Measurements from ENCODE around the gene SETD5. TPM values are rescaled to one million over a fixed set of nuclear protein-coding genes. Genes with fewer than 3 reads are reported as not detected.

Gene SETD5
- total and polyA plus RNA-seq, 2 of the 8 experiments (the other 6 are each of a cell fraction or from before 2014, with no cell fraction given), result 108 to 234 TPM

DNA sequence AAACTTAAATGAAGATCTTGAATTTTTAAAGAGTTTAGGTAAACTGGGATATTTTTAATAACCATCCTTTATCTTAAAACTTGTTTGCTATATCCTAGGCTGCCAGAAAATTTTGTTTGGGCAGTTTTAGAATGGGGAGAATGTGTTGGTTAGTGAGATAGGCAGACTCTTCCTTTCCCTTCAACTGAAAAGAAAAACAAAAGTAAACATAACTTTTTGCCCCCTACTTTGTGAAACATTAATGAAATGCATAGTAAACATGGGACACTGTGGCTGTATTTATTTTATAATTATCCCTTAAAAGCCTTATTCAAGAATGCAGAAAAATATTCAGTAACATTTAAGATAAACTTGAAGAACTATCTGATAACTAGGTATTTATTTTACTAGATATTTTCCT is 31.0 kb downstream of the SETD5 start (continued):
- TF ChIP-seq CHD7 (IDR thresholded peaks at IDR 0.05; ENCODE audit: insufficient replicate concordance, low read length) (no peak), PHF8 (conservative IDR thresholded peaks at IDR 0.05; ENCODE audit: low read depth, low read length) (no peak), TAF7 (optimal IDR thresholded peaks at IDR 0.05; ENCODE audit: borderline replicate concordance, low read depth, low read length) (no peak), EZH2 (IDR thresholded peaks at IDR 0.05; ENCODE audit: low read depth, low read length, severe bottlenecking) (no peak)
- TF ChIP-seq, protein P1, sequence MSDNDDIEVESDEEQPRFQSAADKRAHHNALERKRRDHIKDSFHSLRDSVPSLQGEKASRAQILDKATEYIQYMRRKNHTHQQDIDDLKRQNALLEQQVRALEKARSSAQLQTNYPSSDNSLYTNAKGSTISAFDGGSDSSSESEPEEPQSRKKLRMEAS (IDR thresholded peaks at IDR 0.05), result no peak
- TF ChIP-seq, protein P2, sequence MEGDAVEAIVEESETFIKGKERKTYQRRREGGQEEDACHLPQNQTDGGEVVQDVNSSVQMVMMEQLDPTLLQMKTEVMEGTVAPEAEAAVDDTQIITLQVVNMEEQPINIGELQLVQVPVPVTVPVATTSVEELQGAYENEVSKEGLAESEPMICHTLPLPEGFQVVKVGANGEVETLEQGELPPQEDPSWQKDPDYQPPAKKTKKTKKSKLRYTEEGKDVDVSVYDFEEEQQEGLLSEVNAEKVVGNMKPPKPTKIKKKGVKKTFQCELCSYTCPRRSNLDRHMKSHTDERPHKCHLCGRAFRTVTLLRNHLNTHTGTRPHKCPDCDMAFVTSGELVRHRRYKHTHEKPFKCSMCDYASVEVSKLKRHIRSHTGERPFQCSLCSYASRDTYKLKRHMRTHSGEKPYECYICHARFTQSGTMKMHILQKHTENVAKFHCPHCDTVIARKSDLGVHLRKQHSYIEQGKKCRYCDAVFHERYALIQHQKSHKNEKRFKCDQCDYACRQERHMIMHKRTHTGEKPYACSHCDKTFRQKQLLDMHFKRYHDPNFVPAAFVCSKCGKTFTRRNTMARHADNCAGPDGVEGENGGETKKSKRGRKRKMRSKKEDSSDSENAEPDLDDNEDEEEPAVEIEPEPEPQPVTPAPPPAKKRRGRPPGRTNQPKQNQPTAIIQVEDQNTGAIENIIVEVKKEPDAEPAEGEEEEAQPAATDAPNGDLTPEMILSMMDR (IDR thresholded peaks at IDR 0.05; ENCODE audit: control extremely low read depth in 1 of 3, insufficient read depth in 1 of 3, low read depth in 1 of 3, low read length in 3 of 3), result no peak

Data from H1 (cell line).